ENCODE data around the gene ERN2.

The ERN2 gene

DNA sequence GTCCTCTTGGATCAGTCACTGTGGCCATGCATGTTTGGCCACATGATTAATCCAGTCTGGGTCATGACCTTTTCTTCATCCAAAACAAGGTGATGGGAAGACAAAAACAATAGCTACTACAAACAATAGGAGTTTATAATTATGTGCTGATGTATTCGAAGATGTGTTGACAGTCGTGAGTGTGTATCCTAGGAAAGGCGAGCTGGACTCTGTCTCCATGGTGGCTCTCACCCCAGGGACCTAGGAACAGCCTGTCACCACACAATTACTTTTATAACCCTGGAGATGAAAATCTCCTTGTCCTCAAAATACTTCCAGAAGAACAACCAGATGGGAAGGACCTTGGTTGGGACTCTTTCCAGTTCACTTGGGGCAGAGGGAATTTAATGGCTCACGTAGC lies 44.1 kb downstream of the ERN2 start:
- WGBS, 2 experiments (ENCODE audit: insufficient coverage in 2 of 2): 97% methylated on average over 3 of the region's 4 CpGs; no CpG with 5 or more reads in 1 of the 2 experiments
- no peaks in the 10 kb centered on the region for H3K9me3 ChIP-seq (ENCODE audit: control insufficient read depth, low read length)
- H3K27ac ChIP-seq (ENCODE audit: low read depth, low read length, severe bottlenecking): no peak overlapping the region
- no peak overlapping the region for H3K4me3 ChIP-seq (ENCODE audit: extremely low read depth, insufficient read depth, low read length, poor library complexity, severe bottlenecking)
- no peaks in the 10 kb centered on the region for H3K4me1 ChIP-seq (ENCODE audit: control insufficient read depth, insufficient read depth, low read length, poor library complexity, severe bottlenecking)
- peaks cover 89% of the 10 kb centered on the region for H3K36me3 ChIP-seq (ENCODE audit: control insufficient read depth, insufficient read depth, low read length)

DNA sequence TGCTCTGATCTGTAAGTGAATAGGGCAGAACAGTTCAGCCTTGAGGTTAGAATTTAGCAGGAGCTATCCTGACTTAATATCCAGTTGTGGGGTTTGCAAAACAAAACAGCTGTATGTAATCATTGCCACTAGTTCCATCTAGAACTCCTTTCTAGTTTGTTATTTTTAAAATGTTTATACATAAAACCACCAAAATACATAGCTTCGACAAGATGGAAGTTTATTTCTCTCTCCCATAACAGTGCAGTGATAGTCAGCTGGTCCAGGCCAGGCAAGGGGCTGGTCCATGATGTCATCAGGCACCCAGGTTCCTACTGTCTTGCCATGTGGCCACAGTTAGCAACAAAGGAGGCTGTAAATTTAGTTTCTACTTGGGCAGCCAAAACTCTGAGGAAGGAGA lies 44.8 kb downstream of the ERN2 start:
- Histone ChIP-seq H3K9me3 (ENCODE audit: control insufficient read depth, low read length) (no peaks in the 10 kb centered on the region), H3K4me3 (ENCODE audit: extremely low read depth, insufficient read depth, low read length, poor library complexity, severe bottlenecking) (no peak overlapping the region), H3K4me1 (ENCODE audit: control insufficient read depth, insufficient read depth, low read length, poor library complexity, severe bottlenecking) (no peaks in the 10 kb centered on the region), H3K27ac (ENCODE audit: low read depth, low read length, severe bottlenecking) (no peak overlapping the region), H3K36me3 (ENCODE audit: control insufficient read depth, insufficient read depth, low read length) (peaks cover 89% of the 10 kb centered on the region)
- WGBS, 2 experiments (ENCODE audit: insufficient coverage in 2 of 2): no CpG with 5 or more reads among the region's 1 CpG

DNA sequence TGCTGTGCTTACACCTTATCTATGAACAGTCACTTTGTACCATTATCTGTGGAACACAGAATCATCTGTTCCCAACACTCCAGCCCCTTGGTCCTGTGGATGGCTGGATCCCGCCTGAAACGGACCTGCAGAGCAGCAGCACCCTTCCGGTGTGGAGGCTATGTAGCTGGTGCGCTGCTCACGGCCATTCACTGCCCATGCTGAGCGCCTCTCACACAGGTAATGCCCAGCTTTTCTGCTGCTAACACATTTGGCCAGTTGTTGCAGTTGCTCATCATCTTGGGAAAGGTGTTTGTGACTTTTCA lies 45.7 kb downstream of the ERN2 start:
- whole genome bisulfite sequencing, 2 experiments (ENCODE audit: insufficient coverage in 2 of 2): 95 to 100% methylated on average over 4 to 6 of the region's 6 CpGs
- Histone ChIP-seq H3K27ac (ENCODE audit: low read depth, low read length, severe bottlenecking) (no peak overlapping the region), H3K4me3 (ENCODE audit: extremely low read depth, insufficient read depth, low read length, poor library complexity, severe bottlenecking) (no peak overlapping the region), H3K4me1 (ENCODE audit: control insufficient read depth, insufficient read depth, low read length, poor library complexity, severe bottlenecking) (no peaks in the 10 kb centered on the region), H3K9me3 (ENCODE audit: control insufficient read depth, low read length) (no peaks in the 10 kb centered on the region), H3K36me3 (ENCODE audit: control insufficient read depth, insufficient read depth, low read length) (peaks cover 94% of the 10 kb centered on the region)

DNA sequence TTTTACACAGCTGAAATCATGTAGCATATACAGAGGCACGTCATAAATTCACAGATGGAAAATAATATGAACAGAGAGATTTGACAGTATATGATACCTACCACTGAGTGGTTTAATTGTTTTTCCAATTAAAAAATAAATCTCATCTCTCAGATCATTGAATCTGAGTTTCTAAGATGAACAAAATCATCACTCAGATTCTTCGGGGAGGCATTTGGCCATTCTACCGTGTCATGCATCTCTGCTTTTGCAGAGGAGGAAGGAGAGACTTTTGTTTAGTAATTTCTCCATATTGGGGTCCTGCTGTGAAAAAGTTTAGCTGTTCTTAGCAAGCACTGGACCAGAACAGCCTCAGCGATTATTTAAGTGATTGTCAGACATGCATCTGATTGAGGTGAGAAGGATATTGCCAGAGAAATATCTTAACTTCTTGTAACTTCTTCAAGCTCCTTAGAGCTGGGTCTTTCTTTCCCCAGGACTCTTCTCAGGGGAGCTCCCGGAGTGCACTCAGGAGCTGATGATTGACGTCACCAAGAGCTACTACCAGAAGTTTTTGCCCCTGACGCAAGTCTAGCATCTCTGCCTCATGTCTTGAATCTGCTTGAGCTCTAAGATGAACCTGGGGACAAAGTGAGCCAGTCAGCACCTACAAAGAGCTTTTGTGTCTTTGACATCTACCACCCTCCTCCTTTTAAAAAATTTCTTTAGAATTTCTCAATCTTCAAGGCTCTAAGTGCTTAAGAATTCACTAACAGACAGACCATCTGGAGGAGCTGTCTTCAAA lies 46.3 kb downstream of the ERN2 start:
- Histone ChIP-seq H3K27ac (ENCODE audit: low read depth, low read length, severe bottlenecking) (no peak overlapping the region), H3K9me3 (ENCODE audit: control insufficient read depth, low read length) (no peaks in the 10 kb centered on the region), H3K4me1 (ENCODE audit: control insufficient read depth, insufficient read depth, low read length, poor library complexity, severe bottlenecking) (no peaks in the 10 kb centered on the region), H3K36me3 (ENCODE audit: control insufficient read depth, insufficient read depth, low read length) (peaks cover 94% of the 10 kb centered on the region), H3K4me3 (ENCODE audit: extremely low read depth, insufficient read depth, low read length, poor library complexity, severe bottlenecking) (no peak overlapping the region)
- WGBS, 2 experiments (ENCODE audit: insufficient coverage in 2 of 2): 97 to 100% methylated on average over 5 to 6 of the region's 7 CpGs

DNA sequence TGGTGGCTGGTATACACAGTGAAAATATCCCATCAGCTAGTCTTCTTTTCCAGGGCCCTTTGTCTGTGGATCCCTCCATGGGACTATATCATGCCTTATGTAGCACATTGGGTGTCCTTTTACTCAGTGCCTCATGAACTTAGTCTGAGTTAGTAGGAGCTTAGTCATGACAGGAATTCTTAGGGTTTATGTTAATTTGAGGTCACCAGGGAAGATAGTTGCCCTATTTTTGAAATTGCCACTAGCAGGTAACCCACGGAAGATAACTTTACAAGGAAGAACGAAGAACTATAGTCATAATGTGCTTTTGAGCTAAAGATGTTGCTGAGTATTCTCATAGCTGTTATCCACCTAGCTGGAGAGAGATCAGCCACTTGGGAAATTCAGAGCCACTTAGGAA lies 49.1 kb downstream of the ERN2 start:
- Histone ChIP-seq H3K36me3 (ENCODE audit: control insufficient read depth, insufficient read depth, low read length) (peaks cover 96% of the 10 kb centered on the region), H3K4me3 (ENCODE audit: extremely low read depth, insufficient read depth, low read length, poor library complexity, severe bottlenecking) (no peak overlapping the region), H3K4me1 (ENCODE audit: control insufficient read depth, insufficient read depth, low read length, poor library complexity, severe bottlenecking) (no peaks in the 10 kb centered on the region), H3K9me3 (ENCODE audit: control insufficient read depth, low read length) (no peaks in the 10 kb centered on the region), H3K27ac (ENCODE audit: low read depth, low read length, severe bottlenecking) (no peak overlapping the region)
- WGBS, 2 experiments (ENCODE audit: insufficient coverage in 2 of 2): 93 to 100% methylated on average over 1 to 2 of the region's 2 CpGs

DNA sequence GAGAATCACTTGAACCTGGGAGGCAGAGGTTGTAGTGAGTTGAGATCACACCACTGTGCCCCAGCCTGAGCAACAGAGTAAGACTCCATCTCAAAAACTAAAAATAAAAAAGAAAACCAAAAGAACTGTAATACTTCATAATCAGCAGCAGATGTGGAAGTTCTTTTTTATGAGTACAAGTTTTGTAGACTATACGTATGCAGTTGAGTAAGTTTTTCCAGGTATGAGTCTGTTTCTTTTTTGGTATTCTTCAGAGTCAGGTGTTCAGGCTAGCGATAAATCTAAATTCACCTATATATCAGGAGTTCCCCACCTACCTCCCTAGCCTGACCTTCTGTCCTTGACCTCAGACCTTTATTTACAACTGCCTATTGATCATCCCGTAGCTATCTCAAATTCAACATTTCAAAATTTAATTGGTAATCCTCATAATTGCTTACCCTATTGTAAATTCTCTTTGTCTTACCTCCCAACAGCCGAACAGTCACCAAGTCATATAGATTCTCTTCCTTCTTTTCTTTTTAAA lies 61.0 kb downstream of the ERN2 start:
- 90 to 93% methylated on average over 2 of the region's 4 CpGs for WGBS, 2 experiments (ENCODE audit: insufficient coverage in 2 of 2)
- no peak overlapping the region for H3K27ac ChIP-seq (ENCODE audit: low read depth, low read length, severe bottlenecking)
- no peaks in the 10 kb centered on the region for H3K4me1 ChIP-seq (ENCODE audit: control insufficient read depth, insufficient read depth, low read length, poor library complexity, severe bottlenecking)
- H3K9me3 ChIP-seq (ENCODE audit: control insufficient read depth, low read length): no peaks in the 10 kb centered on the region
- no peak overlapping the region for H3K4me3 ChIP-seq (ENCODE audit: extremely low read depth, insufficient read depth, low read length, poor library complexity, severe bottlenecking)
- peaks cover 77% of the 10 kb centered on the region for H3K36me3 ChIP-seq (ENCODE audit: control insufficient read depth, insufficient read depth, low read length)

DNA sequence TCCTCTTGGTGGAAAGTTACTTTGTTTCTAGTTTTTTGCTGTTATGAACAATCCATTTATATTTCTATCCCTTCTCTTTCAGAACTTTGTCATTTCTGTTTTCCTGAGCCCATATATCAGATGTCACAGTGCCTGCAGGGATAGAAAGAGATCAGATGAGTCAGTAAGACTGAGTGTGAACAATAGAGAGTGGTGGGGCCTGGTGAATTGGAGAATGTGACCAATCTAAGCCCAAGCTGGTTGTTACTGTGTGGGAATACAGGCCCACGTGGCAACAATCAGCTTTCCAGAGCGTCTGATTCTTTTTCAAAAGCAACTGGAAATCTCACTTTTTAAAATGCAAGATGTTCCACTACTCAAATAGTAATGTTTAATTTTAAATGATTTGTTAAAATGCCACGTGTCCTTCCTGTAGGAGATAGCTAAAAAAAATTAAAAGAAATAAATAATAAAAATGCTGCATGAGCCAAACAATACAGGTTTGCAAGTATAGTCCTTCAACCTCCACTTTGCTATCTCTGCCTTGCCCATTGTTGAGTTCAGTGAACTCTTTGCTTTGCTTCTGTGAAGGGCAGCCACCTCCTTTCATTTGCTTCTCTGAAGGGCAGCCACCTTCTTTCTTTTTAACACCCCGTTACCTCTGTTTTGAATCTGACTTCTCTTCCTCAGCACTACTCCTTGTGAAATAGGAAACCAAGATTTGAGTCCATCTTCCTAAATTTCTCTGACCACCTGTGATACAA lies 62.2 kb downstream of the ERN2 start:
- 86 to 100% methylated on average over 1 of the region's 4 CpGs for WGBS, 2 experiments (ENCODE audit: insufficient coverage in 2 of 2)
- H3K36me3 ChIP-seq (ENCODE audit: control insufficient read depth, insufficient read depth, low read length): peaks cover 88% of the 10 kb centered on the region
- no peaks in the 10 kb centered on the region for H3K9me3 ChIP-seq (ENCODE audit: control insufficient read depth, low read length)

DNA sequence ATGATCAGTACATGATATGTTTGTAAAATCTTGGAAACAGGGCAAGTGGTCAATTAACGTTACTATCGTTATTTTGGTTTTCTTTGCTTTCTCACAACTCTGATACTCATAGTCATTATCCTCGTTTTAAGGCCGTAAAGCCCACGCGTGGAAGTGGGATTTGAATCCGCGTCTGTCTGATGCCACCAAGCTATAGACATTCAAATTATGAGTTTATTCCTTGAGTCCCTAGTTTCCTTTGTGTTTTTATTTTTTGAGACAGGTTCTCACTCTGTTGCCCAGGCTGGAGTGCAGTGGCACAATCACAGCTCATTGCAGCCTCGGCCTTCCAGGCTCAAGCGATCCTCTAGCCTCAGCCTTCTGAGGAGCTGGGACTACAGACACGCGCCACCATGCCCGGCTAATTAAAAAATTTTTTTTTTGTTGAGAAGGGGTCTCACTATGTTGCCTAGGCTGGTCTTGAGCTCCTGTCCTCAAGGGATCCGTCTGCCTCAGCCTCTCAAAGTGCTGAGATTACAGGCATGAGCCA lies 70.7 kb downstream of the ERN2 start:
- H3K9me3 ChIP-seq (ENCODE audit: control insufficient read depth, low read length): no peaks in the 10 kb centered on the region
- no peaks in the 10 kb centered on the region for H3K4me1 ChIP-seq (ENCODE audit: control insufficient read depth, insufficient read depth, low read length, poor library complexity, severe bottlenecking)
- 83 to 95% methylated on average over 6 to 10 of the region's 14 CpGs for WGBS, 2 experiments (ENCODE audit: insufficient coverage in 2 of 2)
- H3K36me3 ChIP-seq (ENCODE audit: control insufficient read depth, insufficient read depth, low read length): peaks cover 52% of the 10 kb centered on the region
- H3K4me3 ChIP-seq (ENCODE audit: extremely low read depth, insufficient read depth, low read length, poor library complexity, severe bottlenecking): peak overlapping the region; percentile 99
- H3K27ac ChIP-seq (ENCODE audit: low read depth, low read length, severe bottlenecking): peak overlapping the region; percentile 85

More for the DNA sequence above, 62.2 kb downstream of the ERN2 start:
- Histone ChIP-seq H3K4me1 (ENCODE audit: control insufficient read depth, insufficient read depth, low read length, poor library complexity, severe bottlenecking) (no peaks in the 10 kb centered on the region), H3K27ac (ENCODE audit: low read depth, low read length, severe bottlenecking) (peak overlapping the region; percentile 36), H3K4me3 (ENCODE audit: extremely low read depth, insufficient read depth, low read length, poor library complexity, severe bottlenecking) (no peak overlapping the region)

DNA sequence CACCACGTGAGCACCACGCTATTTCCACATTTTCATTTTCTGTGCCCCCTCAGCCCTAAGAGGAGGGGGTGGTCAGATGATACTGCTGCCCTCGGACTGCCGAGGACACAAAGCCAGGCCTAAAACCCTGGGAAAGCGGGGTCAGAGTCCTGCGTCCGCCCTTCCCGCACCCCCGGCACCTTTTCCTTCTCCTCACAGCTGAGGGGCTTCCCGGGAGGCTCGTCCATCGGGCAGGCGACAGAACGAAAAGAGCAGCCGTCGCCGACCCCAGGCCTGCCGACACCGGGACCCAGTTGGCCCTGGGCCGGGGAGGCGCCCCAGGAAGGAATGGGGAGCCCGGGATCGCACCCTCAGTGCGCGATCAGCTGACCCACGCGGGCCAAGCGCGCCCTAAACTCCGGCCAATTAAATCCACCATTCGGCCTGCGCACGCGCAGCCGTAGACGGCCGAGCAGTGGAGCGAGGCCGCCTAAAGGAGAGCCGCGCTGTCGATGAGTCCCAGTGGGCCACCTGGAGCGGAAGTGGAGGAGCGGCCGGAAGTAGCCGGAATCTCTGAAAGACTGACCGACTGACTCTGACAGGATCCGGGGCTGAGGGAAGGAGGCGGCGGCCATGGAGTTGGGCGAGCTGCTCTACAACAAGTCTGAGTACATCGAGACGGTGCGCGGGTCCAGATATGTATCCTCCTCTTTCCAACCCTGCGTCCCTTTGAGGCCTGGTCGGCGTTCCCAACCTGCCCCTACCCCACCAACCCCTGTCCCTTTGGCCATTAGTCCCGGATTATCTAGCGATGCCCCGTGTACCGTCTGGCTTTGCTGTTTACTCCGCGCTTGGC lies 71.9 kb downstream of the ERN2 start, which contains the start of the genes DCTN5 and PALB2:
Gene DCTN5, plus strand, starts transcription at position 536 of the 835 bp plus-strand sequence. Its CDS starts 77 bp downstream, at position 613.
Gene PALB2, minus strand, starts transcription at position 380 of the 835 bp plus-strand sequence. Its CDS starts 153 bp downstream, at position 227.
- Histone ChIP-seq H3K27ac (ENCODE audit: low read depth, low read length, severe bottlenecking) (peak within 1 kb of the TSS; percentile 85), H3K4me3 (ENCODE audit: extremely low read depth, insufficient read depth, low read length, poor library complexity, severe bottlenecking) (peak within 1 kb of the TSS; percentile 99), H3K4me1 (ENCODE audit: control insufficient read depth, insufficient read depth, low read length, poor library complexity, severe bottlenecking) (no peaks in the 10 kb centered on the region), H3K36me3 (ENCODE audit: control insufficient read depth, insufficient read depth, low read length) (peaks cover 46% of the 10 kb centered on the region), H3K9me3 (ENCODE audit: control insufficient read depth, low read length) (no peaks in the 10 kb centered on the region)
- WGBS, 2 experiments (ENCODE audit: insufficient coverage in 2 of 2): 0% methylated on average over 35 to 50 of the region's 64 CpGs

DNA sequence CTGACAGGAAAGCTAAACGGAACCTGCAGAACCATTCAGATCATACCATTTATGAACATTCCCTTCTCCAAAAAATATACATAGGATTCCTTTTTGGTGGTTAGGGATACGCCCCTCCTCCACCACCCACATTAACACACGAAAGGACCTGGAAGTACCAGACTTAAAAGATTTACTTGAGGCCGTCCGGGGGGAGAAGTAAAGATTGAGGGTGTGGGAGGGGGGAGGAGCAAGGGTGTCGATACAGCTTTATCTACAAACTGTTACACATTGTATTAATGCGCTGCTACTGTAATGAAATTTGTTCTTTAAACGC lies 72.4 kb downstream of the ERN2 start:
- peak overlapping the region; percentile 99 for H3K4me3 ChIP-seq (ENCODE audit: extremely low read depth, insufficient read depth, low read length, poor library complexity, severe bottlenecking)
- H3K9me3 ChIP-seq (ENCODE audit: control insufficient read depth, low read length): no peaks in the 10 kb centered on the region
- H3K36me3 ChIP-seq (ENCODE audit: control insufficient read depth, insufficient read depth, low read length): peaks cover 46% of the 10 kb centered on the region
- peak overlapping the region; percentile 62 for H3K27ac ChIP-seq (ENCODE audit: low read depth, low read length, severe bottlenecking)
- no peaks in the 10 kb centered on the region for H3K4me1 ChIP-seq (ENCODE audit: control insufficient read depth, insufficient read depth, low read length, poor library complexity, severe bottlenecking)
- 0% methylated on average over 1 of the region's 8 CpGs; no CpG with 5 or more reads in 1 of the 2 experiments for WGBS, 2 experiments (ENCODE audit: insufficient coverage in 2 of 2)

Measured in mesodermal cell (in vitro differentiated cells).